Smooth muscle cell (in vitro differentiated cells): ENCODE results near the gene HAPLN2. TPM values are rescaled to one million over a fixed set of nuclear protein-coding genes. Genes with fewer than 3 reads are reported as not detected.

Experiments used
- DNase-seq: peaks from one replicate; lab custom pipeline; 2025; ENCODE audit not compliant: unreplicated experiment; lab: John Stamatoyannopoulos, UW
- H2AFZ ChIP-seq: fragments of 200-600 bp; sonication (generic); 2 replicates; pipeline ENCODE4 v1.6.0; 2016; ENCODE audit warnings: antibody characterized with exemption, low read depth, mild to moderate bottlenecking
- H3F3A ChIP-seq: fragments of 200-600 bp; sonication (generic); 2 replicates; pipeline ENCODE4 v1.6.0; 2017; ENCODE audit warnings: antibody characterized with exemption, low read depth
- H3K27ac ChIP-seq: fragments of 200-600 bp; sonication (generic); 2 replicates; pipeline ENCODE4 v1.5.1; 2016; ENCODE audit warnings: low read depth, mild to moderate bottlenecking
- H3K27me3 ChIP-seq: fragments of 200-600 bp; sonication (generic); 2 replicates; pipeline ENCODE4 v1.6.1; 2016; ENCODE audit warnings: low read depth, mild to moderate bottlenecking
- H3K36me3 ChIP-seq: fragments of 200-600 bp; sonication (generic); 2 replicates; pipeline ENCODE4 v1.5.1; 2016; ENCODE audit warnings: low read depth
- H3K4me1 ChIP-seq: fragments of 200-600 bp; sonication (generic); 2 replicates; pipeline ENCODE4 v1.5.1; 2016; ENCODE audit warnings: low read depth
- H3K4me2 ChIP-seq: fragments of 200-600 bp; sonication (generic); 2 replicates; pipeline ENCODE4 v1.6.0; 2016; ENCODE audit warnings: mild to moderate bottlenecking
- H3K4me3 ChIP-seq: fragments of 200-600 bp; sonication (generic); 2 replicates; pipeline ENCODE4 v1.5.1; 2016; ENCODE audit warnings: mild to moderate bottlenecking
- H3K79me2 ChIP-seq: fragments of 200-600 bp; sonication (generic); 2 replicates; pipeline ENCODE4 v1.6.0; 2016; ENCODE audit warnings: low read depth, mild to moderate bottlenecking
- H3K9ac ChIP-seq: fragments of 200-600 bp; sonication (generic); 2 replicates; pipeline ENCODE4 v1.6.0; 2016; ENCODE audit warnings: low read depth
- H3K9me3 ChIP-seq: fragments of 200-600 bp; sonication (generic); replicated peaks from 2 replicates; pipeline ENCODE4 v1.5.1; 2016; ENCODE audit warnings: low read depth
- H4K20me1 ChIP-seq: fragments of 200-600 bp; sonication (generic); 2 replicates; pipeline ENCODE4 v1.6.0; 2016; ENCODE audit warnings: low read depth
- CTCF ChIP-seq: fragments of 200-600 bp; sonication (generic); IDR thresholded peaks from 2 replicates; pipeline ENCODE4 v1.5.1; 2017; ENCODE audit warnings: borderline replicate concordance, mild to moderate bottlenecking, antibody characterized with exemption; ENCODE audit not compliant: insufficient read depth, poor library complexity, severe bottlenecking
- WGBS: methylation state at CpG from one replicate; pipeline ENCODE4 v1.1.7; 2016; ENCODE audit warnings: low lambda C conversion rate; 5-methylcytosine and 5-hydroxymethylcytosine counted together
- polyA plus RNA-seq: library from polyadenylated mRNA; unstranded; fragments of >200 nt; fragmentation: Nextera tagmentation; extraction: Ambion mirVana; gene quantifications from 2 replicates; pipeline ENCODE4 v1.2.1, GENCODE V29; 2016
- total RNA-seq: library from RNA; depleted of rRNA; stranded (reverse); fragments of >200 nt; gene quantifications from 2 replicates; pipeline ENCODE4 v1.2.3, GENCODE V29; 2014

HAPLN2 gene
- total and polyA plus RNA-seq, 2 experiments from 2014 or later, result 1.00 TPM; not detected in 1

- Histone ChIP-seq H3K79me2 (peaks cover 12% of the 10 kb centered on the region), H3K4me3 (peak overlapping the region; percentile 56)
- 44% methylated on average over 10 of the region's 10 CpGs for WGBS
Observed at GRCh38 chr1:156572663-156573018, 46.6 kb upstream of the HAPLN2 start.

GRCh38 chr1:156574039-156574633 lies 45.1 kb upstream of the HAPLN2 start:
- no peak overlapping the region for H3K27ac ChIP-seq
- peaks cover 12% of the 10 kb centered on the region for H3K79me2 ChIP-seq
- H3K9me3 ChIP-seq, result no peaks in the 10 kb centered on the region
- H3K27me3 ChIP-seq, result no peaks in the 10 kb centered on the region
- no peak overlapping the region for H3K4me3 ChIP-seq
- no peak overlapping the region for H2AFZ ChIP-seq
- DNase-seq, result no peak
- H3K9ac ChIP-seq, result no peak overlapping the region
- H3F3A ChIP-seq, result no peaks in the 10 kb centered on the region
- no peaks in the 10 kb centered on the region for H3K4me1 ChIP-seq
- TF ChIP-seq CTCF, result no peak
- no peaks in the 10 kb centered on the region for H4K20me1 ChIP-seq
- 74% methylated on average over 2 of the region's 2 CpGs for WGBS
- H3K36me3 ChIP-seq, result no peaks in the 10 kb centered on the region
- no peak overlapping the region for H3K4me2 ChIP-seq

More at GRCh38 chr1:156572663-156573018, 46.6 kb upstream of the HAPLN2 start:
- Histone ChIP-seq H3K27me3 (no peaks in the 10 kb centered on the region), H3K4me2 (peak overlapping the region; percentile 90), H3F3A (no peaks in the 10 kb centered on the region), H4K20me1 (no peaks in the 10 kb centered on the region), H2AFZ (peak overlapping the region; percentile 67), H3K4me1 (no peaks in the 10 kb centered on the region), H3K27ac (no peak overlapping the region), H3K9ac (no peak overlapping the region), H3K9me3 (no peaks in the 10 kb centered on the region), H3K36me3 (no peaks in the 10 kb centered on the region)
- DNase-seq, result no peak
- TF ChIP-seq CTCF, result no peak

GRCh38 chr1:156577550-156577949 lies 41.7 kb upstream of the HAPLN2 start:
- no peak for TF ChIP-seq CTCF
- Histone ChIP-seq H3K36me3 (no peaks in the 10 kb centered on the region), H3K9me3 (no peaks in the 10 kb centered on the region), H3K4me1 (no peaks in the 10 kb centered on the region), H3K9ac (no peak overlapping the region), H3K79me2 (no peaks in the 10 kb centered on the region), H3K4me2 (no peak overlapping the region), H4K20me1 (no peaks in the 10 kb centered on the region), H3F3A (no peaks in the 10 kb centered on the region), H3K27me3 (no peaks in the 10 kb centered on the region), H2AFZ (no peak overlapping the region), H3K27ac (no peak overlapping the region), H3K4me3 (no peak overlapping the region)
- WGBS, result 90% methylated on average over 3 of the region's 3 CpGs
- no peak for DNase-seq

GRCh38 chr1:156578055-156578454 lies 41.2 kb upstream of the HAPLN2 start:
- Histone ChIP-seq H2AFZ (no peak overlapping the region), H3K27ac (no peak overlapping the region), H3K9me3 (no peaks in the 10 kb centered on the region), H3F3A (no peaks in the 10 kb centered on the region), H3K36me3 (no peaks in the 10 kb centered on the region), H3K79me2 (no peaks in the 10 kb centered on the region), H3K4me2 (no peak overlapping the region), H3K4me3 (no peak overlapping the region), H3K27me3 (no peaks in the 10 kb centered on the region), H4K20me1 (no peaks in the 10 kb centered on the region), H3K9ac (no peak overlapping the region), H3K4me1 (no peaks in the 10 kb centered on the region)
- no peak for DNase-seq
- no peak for TF ChIP-seq CTCF
- 62% methylated on average over 7 of the region's 7 CpGs for WGBS
